Measurements from ENCODE around the gene ZMYND10.
"Not testable (repeated sequence)": the region's sequence is repeated elsewhere in the genome, so short reads cannot be mapped to it uniquely, and the experiment has no call there.

Gene ZMYND10

DNA sequence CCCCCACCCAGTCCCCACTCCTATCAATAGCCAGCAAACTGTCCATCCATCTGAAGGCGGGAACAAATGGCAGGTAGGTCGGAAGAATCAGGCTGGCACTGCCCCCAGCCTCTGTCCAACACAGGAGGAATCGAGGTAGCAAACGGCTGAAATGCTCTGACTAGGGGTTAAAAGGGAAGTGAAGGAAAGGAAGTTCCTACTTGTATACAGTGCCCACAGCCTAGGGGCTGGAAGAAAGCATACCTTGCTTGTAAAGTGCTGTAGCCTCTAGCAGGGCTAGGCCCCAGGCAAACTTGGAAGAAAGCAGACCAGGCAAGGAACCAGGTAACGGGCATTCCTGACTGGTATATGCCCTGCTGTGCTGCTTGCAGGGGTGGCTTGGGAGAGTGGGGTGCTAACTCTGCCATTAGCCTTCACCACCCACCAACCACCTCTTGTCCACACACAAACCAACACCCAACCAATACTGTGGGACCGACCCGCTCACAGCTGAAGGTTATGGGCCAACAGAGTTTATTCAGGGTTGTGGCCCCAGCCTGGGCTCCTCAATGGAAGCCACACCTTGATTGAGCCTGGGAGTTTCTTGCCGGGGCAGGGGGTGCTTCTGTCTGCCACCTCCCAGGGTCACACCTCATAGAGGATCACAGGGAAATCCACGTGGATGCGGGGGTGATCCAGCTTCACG, 19.9 kb downstream of the ZMYND10 start:
- no peak for DNase-seq (ENCODE audit: low read depth)

DNA sequence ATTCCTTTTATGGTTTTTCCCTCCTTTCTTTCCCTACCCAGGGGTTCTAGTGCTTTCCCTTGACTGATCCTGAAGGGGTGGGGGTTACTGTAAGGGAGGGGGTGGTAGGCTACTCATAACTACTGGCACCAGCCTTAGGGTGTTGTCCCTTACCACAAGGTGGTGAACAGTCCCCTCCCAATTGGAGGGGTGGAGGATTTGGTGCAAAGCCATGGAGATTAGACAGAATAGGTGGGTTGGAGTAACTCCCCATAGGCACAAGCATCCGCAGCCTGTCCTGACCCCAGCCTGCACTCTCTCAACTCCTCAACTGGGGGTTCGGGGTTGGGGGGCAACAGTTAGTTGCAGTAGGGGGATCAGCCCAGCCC, 20.4 kb downstream of the ZMYND10 start:
- no peak for DNase-seq (ENCODE audit: low read depth)

- peak; percentile 33 for DNase-seq (ENCODE audit: low read depth)
Measured at GRCh38 chr3:50324351-50325112, 21.0 kb downstream of the ZMYND10 start.

GRCh38 chr3:50323614-50324199, 21.8 kb downstream of the ZMYND10 start:
- DNase-seq (ENCODE audit: low read depth), result no peak

GRCh38 chr3:50323092-50323600, 22.4 kb downstream of the ZMYND10 start:
- DNase-seq (ENCODE audit: low read depth), result no peak

- no peak for DNase-seq (ENCODE audit: low read depth)
Measured at GRCh38 chr3:50322386-50323091, 23.0 kb downstream of the ZMYND10 start, which contains the start of gene HYAL2. HYAL2 (minus strand) TSS chr3:50322745; CDS start chr3:50320489, 2,256 bp downstream.

DNA sequence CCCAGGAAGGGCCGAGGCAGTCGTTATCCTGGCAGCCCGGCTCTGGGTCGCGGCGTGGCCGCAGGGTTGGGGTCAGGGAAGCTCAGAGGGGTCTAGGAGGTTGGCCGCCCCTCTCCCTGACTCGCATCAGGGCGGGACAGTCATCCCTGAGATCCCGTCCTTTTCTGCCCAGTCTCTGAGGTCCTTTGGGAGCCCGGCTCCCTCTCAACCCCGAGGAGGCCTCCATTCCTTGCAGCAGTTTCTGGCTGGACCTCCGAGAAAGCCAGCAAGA, 23.5 kb downstream of the ZMYND10 start:
- DNase-seq (ENCODE audit: low read depth), result no peak

GRCh38 chr3:50321336-50322114, 24.0 kb downstream of the ZMYND10 start:
- peak; percentile 71 for DNase-seq (ENCODE audit: low read depth)

- peak; percentile 30 for DNase-seq (ENCODE audit: low read depth)
Measured at GRCh38 chr3:50320853-50321335, 24.6 kb downstream of the ZMYND10 start.

- no peak for DNase-seq (ENCODE audit: low read depth)
Measured at GRCh38 chr3:50319894-50320625, 25.5 kb downstream of the ZMYND10 start.

- no peak for DNase-seq (ENCODE audit: low read depth)
Measured at GRCh38 chr3:50319181-50319893, 26.2 kb downstream of the ZMYND10 start.

DNA sequence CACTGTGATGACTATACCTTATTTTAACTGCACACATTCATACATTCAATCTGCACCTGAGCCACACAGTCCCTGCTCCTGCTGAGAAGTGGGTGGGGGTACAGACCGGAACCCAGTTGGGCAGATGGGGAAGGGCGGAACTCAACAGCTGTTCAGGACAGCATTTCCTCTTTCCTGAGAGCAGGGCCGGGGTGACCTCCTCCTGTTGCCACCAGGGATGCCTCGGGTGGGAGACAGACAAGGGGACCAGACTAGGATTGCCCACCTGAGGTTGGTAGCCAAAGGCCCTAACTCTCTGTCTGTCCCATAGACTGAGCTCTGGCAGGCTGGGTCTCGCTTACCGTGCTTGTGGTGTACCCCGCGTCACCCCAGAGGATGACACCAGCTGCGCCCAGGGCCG, 26.9 kb downstream of the ZMYND10 start:
- no peak for DNase-seq (ENCODE audit: low read depth)

- DNase-seq (ENCODE audit: low read depth), result no peak
Measured at GRCh38 chr3:50318163-50318562, 27.4 kb downstream of the ZMYND10 start.

DNA sequence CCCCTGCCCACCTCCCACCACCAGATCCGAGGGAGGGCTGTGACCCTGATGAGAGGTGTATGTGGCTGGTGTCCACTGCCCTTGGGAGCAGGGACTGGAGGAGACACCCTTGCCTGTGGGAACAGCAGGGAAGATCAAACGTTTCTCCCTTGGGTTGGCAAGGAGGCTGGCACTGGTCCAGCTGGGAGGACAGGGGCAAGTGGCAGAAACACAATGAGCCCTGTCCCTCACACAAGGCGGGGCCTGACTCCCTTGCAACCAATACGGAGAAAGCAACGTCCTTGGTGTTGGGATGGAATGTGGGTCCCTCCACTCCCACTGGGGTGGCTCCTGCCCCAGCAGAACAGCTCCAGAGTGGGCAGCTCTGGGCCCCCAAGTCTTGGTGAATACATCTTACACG, 28.2 kb downstream of the ZMYND10 start:
- no peak for DNase-seq (ENCODE audit: low read depth)

DNA sequence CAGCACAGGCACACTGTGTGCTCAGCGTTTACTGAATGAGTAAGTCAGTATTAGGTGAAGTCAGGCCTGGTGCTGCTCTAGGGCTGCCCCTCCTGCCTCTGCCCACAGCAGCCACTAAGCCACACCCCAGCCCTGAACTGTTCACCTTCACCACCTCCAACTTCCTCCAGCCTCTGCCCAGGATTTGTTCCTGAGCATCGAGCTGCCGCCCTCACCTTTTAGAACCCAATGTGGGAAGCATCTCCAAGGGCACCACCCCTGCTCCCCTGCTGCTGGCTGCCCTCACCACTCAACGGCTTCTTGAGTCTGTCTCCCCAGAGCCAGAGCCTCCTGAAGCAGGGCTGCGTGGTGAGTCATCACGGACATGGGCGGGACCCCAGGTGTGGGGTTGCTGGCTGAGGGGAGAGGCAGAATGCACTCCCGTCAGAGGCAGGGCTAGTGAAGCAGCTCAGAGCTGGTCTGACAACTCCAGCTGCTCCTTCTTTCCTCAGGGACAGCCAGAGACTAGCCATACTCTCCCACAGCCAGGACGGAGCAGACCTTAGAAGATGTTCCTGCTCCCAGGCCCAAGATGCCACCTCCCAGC, 28.8 kb downstream of the ZMYND10 start:
- DNase-seq (ENCODE audit: low read depth), result peak; percentile 51

DNA sequence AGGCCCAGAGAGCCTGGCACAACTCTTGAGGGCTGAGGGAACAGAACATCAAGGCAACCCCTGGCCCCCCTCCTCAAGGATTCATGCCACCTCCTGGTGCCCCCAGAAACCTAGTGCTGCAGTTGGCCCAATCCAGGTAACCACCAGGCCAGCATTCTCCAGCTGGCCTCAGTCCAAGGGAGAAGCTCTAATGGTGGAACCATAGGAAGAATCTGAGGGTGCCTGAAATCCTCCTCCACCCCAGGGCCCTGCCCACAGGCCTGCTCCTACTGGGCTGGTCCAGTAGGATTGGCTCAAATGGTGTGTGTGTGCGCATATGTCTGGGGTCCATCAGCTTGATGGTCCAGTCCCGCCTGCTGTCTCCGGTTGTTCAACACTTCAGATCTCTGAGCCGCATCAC, 30.7 kb downstream of the ZMYND10 start:
- no peak for DNase-seq (ENCODE audit: low read depth)

GRCh38 chr3:50314342-50314741, 31.2 kb downstream of the ZMYND10 start:
- DNase-seq (ENCODE audit: low read depth), result no peak

DNA sequence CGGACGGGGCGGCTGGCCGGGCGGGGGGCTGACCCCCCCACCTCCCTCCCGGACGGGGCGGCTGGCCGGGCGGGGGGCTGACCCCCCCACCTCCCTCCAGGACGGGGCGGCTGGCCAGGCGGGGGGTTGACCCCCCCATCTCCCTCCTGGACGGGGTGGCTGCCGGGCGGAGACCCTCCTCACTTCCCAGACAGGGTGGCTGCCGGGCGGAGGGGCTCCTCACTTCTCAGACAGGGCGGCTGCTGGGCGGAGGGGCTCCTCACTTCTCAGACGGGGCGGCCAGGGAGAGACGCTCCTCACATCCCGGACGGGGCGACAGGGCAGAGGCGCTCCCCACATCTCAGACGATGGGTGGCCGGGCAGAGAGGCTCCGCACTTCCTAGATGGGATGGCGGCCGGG, 33.5 kb downstream of the ZMYND10 start:
- not testable (repeated sequence) for DNase-seq (ENCODE audit: low read depth)

GRCh38 chr3:50304601-50305000, 40.9 kb downstream of the ZMYND10 start:
- DNase-seq (ENCODE audit: low read depth), result no peak

Measured in T follicular helper cell (primary cell).